ENCODE results near the gene UFM1. TPM values are rescaled to one million over a fixed set of nuclear protein-coding genes. Genes with fewer than 3 reads are reported as not detected.
A peak's percentile ranks its signal among the peaks of the same experiment; 100 is the strongest.
"Not testable (repeated sequence)": the region's sequence is repeated elsewhere in the genome, so short reads cannot be mapped to it uniquely, and the experiment has no call there.

UFM1 gene
- total RNA-seq, 1 donor from 2014 or later = 32.0 TPM

- no peak for DNase-seq (ENCODE audit: low read depth in 2 of 2)
Measured at GRCh38 chr13:38365661-38366060, 16.0 kb downstream of the UFM1 start.

- peak in 1 of 2 donors; percentile 32 for DNase-seq (ENCODE audit: low read depth in 2 of 2)
Measured at GRCh38 chr13:38366954-38367645, 17.4 kb downstream of the UFM1 start.

GRCh38 chr13:38369058-38369457, 19.4 kb downstream of the UFM1 start:
- no peak for DNase-seq (ENCODE audit: low read depth in 2 of 2)

GRCh38 chr13:38370096-38370495, 20.4 kb downstream of the UFM1 start:
- DNase-seq (ENCODE audit: low read depth in 2 of 2) = not testable (repeated sequence)

- DNase-seq (ENCODE audit: low read depth in 2 of 2) = peak in 1 of 2 donors; percentile 3
Measured at GRCh38 chr13:38372820-38373383, 23.3 kb downstream of the UFM1 start.

- DNase-seq (ENCODE audit: low read depth in 2 of 2) = no peak
Measured at GRCh38 chr13:38376546-38376945, 26.9 kb downstream of the UFM1 start.

- DNase-seq (ENCODE audit: low read depth in 2 of 2) = no peak
Measured at GRCh38 chr13:38381890-38382289, 32.2 kb downstream of the UFM1 start.

GRCh38 chr13:38382946-38383345, 33.3 kb downstream of the UFM1 start:
- no peak for DNase-seq (ENCODE audit: low read depth in 2 of 2)

GRCh38 chr13:38384171-38384570, 34.5 kb downstream of the UFM1 start:
- DNase-seq (ENCODE audit: low read depth in 2 of 2) = no peak

- DNase-seq (ENCODE audit: low read depth in 2 of 2) = no peak
Measured at GRCh38 chr13:38385153-38385891, 35.7 kb downstream of the UFM1 start.

- no peak for DNase-seq (ENCODE audit: low read depth in 2 of 2)
Measured at GRCh38 chr13:38386421-38386820, 36.8 kb downstream of the UFM1 start.

GRCh38 chr13:38391341-38391740, 41.7 kb downstream of the UFM1 start:
- no peak for DNase-seq (ENCODE audit: low read depth in 2 of 2)

- DNase-seq (ENCODE audit: low read depth in 2 of 2) = no peak
Measured at GRCh38 chr13:38394777-38395496, 45.3 kb downstream of the UFM1 start.

GRCh38 chr13:38395497-38395788, 45.8 kb downstream of the UFM1 start:
- no peak for DNase-seq (ENCODE audit: low read depth in 2 of 2)

- DNase-seq (ENCODE audit: low read depth in 2 of 2) = no peak
Measured at GRCh38 chr13:38398711-38399493, 49.3 kb downstream of the UFM1 start.

- no peak for DNase-seq (ENCODE audit: low read depth in 2 of 2)
Measured at GRCh38 chr13:38399535-38399934, 49.9 kb downstream of the UFM1 start.

- DNase-seq (ENCODE audit: low read depth in 2 of 2) = no peak
Measured at GRCh38 chr13:38401276-38401675, 51.6 kb downstream of the UFM1 start.

GRCh38 chr13:38405216-38405615, 55.6 kb downstream of the UFM1 start:
- DNase-seq (ENCODE audit: low read depth in 2 of 2) = no peak

GRCh38 chr13:38409771-38410170, 60.1 kb downstream of the UFM1 start:
- no peak for DNase-seq (ENCODE audit: low read depth in 2 of 2)

- DNase-seq (ENCODE audit: low read depth in 2 of 2) = no peak
Measured at GRCh38 chr13:38412266-38412665, 62.6 kb downstream of the UFM1 start.

Data from dermis microvascular lymphatic vessel endothelial cell (primary cell).